Muscle of back (tissue), 11 donors: ENCODE measurements around the gene RTBDN. TPM values are rescaled to one million over a fixed set of nuclear protein-coding genes. Genes with fewer than 3 reads are reported as not detected.
A peak's percentile ranks its signal among the peaks of the same experiment; 100 is the strongest.
"Not testable (repeated sequence)": the region's sequence is repeated elsewhere in the genome, so short reads cannot be mapped to it uniquely, and the experiment has no call there.

Experiments
- DNase-seq, 3 donors: peaks; one replicate each; pipeline versions ENCODE4 v3.0.0 to v3.0.0-alpha.2; 2013
- polyA plus RNA-seq, 10 donors: library from polyadenylated mRNA; unstranded; fragments of 120-200 nt; gene quantifications; one replicate each; pipeline ENCODE4 v1.2.1, GENCODE V29; 2013; ENCODE audit not compliant: insufficient read length in 10 of 10

RTBDN gene
- polyA plus RNA-seq, 10 donors = not detected

- no peak for DNase-seq
Measured at GRCh38 chr19:12858041-12858928, 23.9 kb upstream of the RTBDN start.

- no peak for DNase-seq
Measured at GRCh38 chr19:12856653-12857052, 22.3 kb upstream of the RTBDN start.

GRCh38 chr19:12847159-12848139 is 13.1 kb upstream of the RTBDN start:
- peak; percentile 60 to 92 (median 88) for DNase-seq

GRCh38 chr19:12846613-12847012 is 12.2 kb upstream of the RTBDN start:
- DNase-seq = not testable (repeated sequence)

- DNase-seq = no peak
Measured at GRCh38 chr19:12843999-12844732, 9.8 kb upstream of the RTBDN start.

- DNase-seq = no peak
Measured at GRCh38 chr19:12843328-12843727, 8.9 kb upstream of the RTBDN start.

- DNase-seq = no peak
Measured at GRCh38 chr19:12842511-12842910, 8.1 kb upstream of the RTBDN start.

- DNase-seq = peak in 1 of 3 donors; percentile 39
Measured at GRCh38 chr19:12841094-12841493, 6.7 kb upstream of the RTBDN start.

GRCh38 chr19:12840091-12841079 is 6.0 kb upstream of the RTBDN start:
- DNase-seq = no peak

GRCh38 chr19:12838886-12839756 is 4.7 kb upstream of the RTBDN start:
- no peak for DNase-seq

- peak in 1 of 3 donors; percentile 42 for DNase-seq
Measured at GRCh38 chr19:12838182-12838885, 4.0 kb upstream of the RTBDN start, which contains the start of gene MAST1. Gene MAST1, plus strand, starts transcription at chr19:12838515. Its CDS starts 58 bp downstream, at chr19:12838573.

- DNase-seq = no peak
Measured at GRCh38 chr19:12837225-12837624, 2.8 kb upstream of the RTBDN start.

- no peak for DNase-seq
Measured at GRCh38 chr19:12836529-12836863, 2.1 kb upstream of the RTBDN start.

- DNase-seq = peak in 1 of 3 donors; percentile 40
Measured at GRCh38 chr19:12834976-12835757, 788 bp upstream of the RTBDN start.

GRCh38 chr19:12833738-12834565 is 427 bp downstream of the RTBDN start:
- DNase-seq = no peak

- DNase-seq = no peak
Measured at GRCh38 chr19:12833418-12833737, 1.0 kb downstream of the RTBDN start.

- DNase-seq = no peak
Measured at GRCh38 chr19:12828494-12828893, 5.9 kb downstream of the RTBDN start.
